Gastrocnemius medialis (tissue), 4 donors: ENCODE results near the gene CAMTA1.

ENCODE experiments used
- CTCF ChIP-seq, 5 experiments: fragments of 450-650 bp in 3 of 5; fragments of 200-600 bp in 2 of 5; sonication (generic) in 2 of 5; IDR thresholded peaks in 4 of 5; conservative IDR thresholded peaks in 1 of 5; 1 replicate in 4 of 5; 2 replicates in 1 of 5; pipeline ENCODE4 v1.5.1; 2016 to 2019; ENCODE audit warnings: antibody characterized with exemption in 5 of 5, mild to moderate bottlenecking in 3 of 5, moderate library complexity in 3 of 5
- POLR2A ChIP-seq, 2 donors: fragments of 450-650 bp; IDR thresholded peaks; one replicate each; pipeline ENCODE4 v1.6.1; 2017; ENCODE audit warnings: antibody characterized with exemption in 2 of 2, mild to moderate bottlenecking in 2 of 2, moderate library complexity in 2 of 2

GRCh38 chr1:6982860-6983259 is 197.6 kb downstream of the CAMTA1 start:
- TF ChIP-seq CTCF (IDR thresholded peaks at IDR 0.05 in 4 of 5, conservative IDR thresholded peaks at IDR 0.05 in 1 of 5) (no peak), POLR2A (IDR thresholded peaks at IDR 0.05) (no peak)
